BJ (cell line): ENCODE measurements around the gene SETD1A. TPM values are rescaled to one million over a fixed set of nuclear protein-coding genes. Genes with fewer than 3 reads are reported as not detected.
A peak's percentile ranks its signal among the peaks of the same experiment; 100 is the strongest.

Source experiments
- CTCF ChIA-PET: fragments of 350-600 bp; formaldehyde crosslinking; extraction: SDS; loops from one replicate; lab custom pipeline; 2021; ENCODE audit warnings: antibody characterized with exemption, inconsistent platforms; lab: Yijun Ruan, JAX
- POLR2A ChIA-PET: fragments of 300-600 bp; sonication (Branson Sonifier 250); formaldehyde crosslinking; extraction: SDS; loops from one replicate; lab custom pipeline; 2021; ENCODE audit warnings: antibody characterized with exemption; lab: Charles Lee
- DNase-seq: peaks from one replicate; pipeline ENCODE4 v3.0.0-alpha.2; 2011; ENCODE audit warnings: low read depth
- H3K27me3 ChIP-seq: 2 replicates; pipeline ENCODE4 v1.6.0; 2011; ENCODE audit warnings: low read length; ENCODE audit not compliant: control insufficient read depth, insufficient read depth
- H3K36me3 ChIP-seq: 2 replicates; pipeline ENCODE4 v1.5.1; 2011; ENCODE audit warnings: low read length; ENCODE audit not compliant: control insufficient read depth, insufficient read depth
- H3K4me3 ChIP-seq: 2 replicates; pipeline ENCODE4 v1.5.1; 2011; ENCODE audit warnings: low read depth, mild to moderate bottlenecking, control low read depth, low read length
- CTCF ChIP-seq: IDR thresholded peaks from 2 replicates; pipeline ENCODE4 v1.5.1; 2011; ENCODE audit warnings: low read depth, mild to moderate bottlenecking, control low read depth, inconsistent platforms, low read length, moderate library complexity; ENCODE audit not compliant: insufficient read depth
- polyA plus RNA-seq: library from polyadenylated mRNA; depleted of rRNA; stranded (reverse); fragments of >200 nt; gene quantifications from 2 replicates; pipeline ENCODE4 v1.2.3, GENCODE V29; 2011

Gene SETD1A
- polyA plus RNA-seq, 1 experiment = 1.4 TPM

- no peak for TF ChIP-seq CTCF
- Histone ChIP-seq H3K27me3 (no peaks in the 10 kb centered on the region), H3K4me3 (peak overlapping the region; percentile 90), H3K36me3 (peaks cover 10% of the 10 kb centered on the region)
- ChIA-PET CTCF (interaction anchor here (0.6 to 2.0 kb wide), 4 partner anchors 8 to 186 kb away, joined by 3 to 5 read pairs (median 4); partner anchors contain the start of gene PRSS8), POLR2A (interaction anchor here (0.7 kb wide), 1 partner anchor 523 kb away, joined by 3 read pairs; no protein-coding TSS in a partner anchor)
- DNase-seq = peak; percentile 73
These were observed 7.7 kb upstream of the SETD1A start for GRCh38 chr16:30949650-30950515.

GRCh38 chr16:30950516-30951065 lies 7.0 kb upstream of the SETD1A start:
- H3K36me3 ChIP-seq = peaks cover 10% of the 10 kb centered on the region
- DNase-seq = no peak
- peak overlapping the region; percentile 90 for H3K4me3 ChIP-seq
- no peak for TF ChIP-seq CTCF
- H3K27me3 ChIP-seq = no peaks in the 10 kb centered on the region
- CTCF ChIA-PET = interaction anchor here (0.6 to 2.0 kb wide), 4 partner anchors 8 to 185 kb away, joined by 3 to 5 read pairs (median 4); partner anchors contain the start of gene PRSS8
- POLR2A ChIA-PET = interaction anchor here (0.7 kb wide), 1 partner anchor 522 kb away, joined by 3 read pairs; no protein-coding TSS in a partner anchor

GRCh38 chr16:30951193-30951592 lies 6.4 kb upstream of the SETD1A start:
- Histone ChIP-seq H3K4me3 (no peak overlapping the region), H3K27me3 (no peaks in the 10 kb centered on the region), H3K36me3 (peaks cover 10% of the 10 kb centered on the region)
- TF ChIP-seq CTCF = no peak
- DNase-seq = no peak
- POLR2A ChIA-PET = no interaction called here
- CTCF ChIA-PET = interaction anchor here (1.5 to 2.0 kb wide), 2 partner anchors 9 to 149 kb away, joined by 3 to 5 read pairs; no protein-coding TSS in a partner anchor

- H3K27me3 ChIP-seq = no peaks in the 10 kb centered on the region
- DNase-seq = no peak
- H3K4me3 ChIP-seq = no peak overlapping the region
- H3K36me3 ChIP-seq = peaks cover 7% of the 10 kb centered on the region
- CTCF ChIA-PET = interaction anchor here (0.5 to 2.6 kb wide), 3 partner anchors 10 to 143 kb away, joined by 4 to 7 read pairs (median 5); partner anchors contain the start of gene VKORC1
- no peak for TF ChIP-seq CTCF
- POLR2A ChIA-PET = interaction anchor here (0.6 kb wide), 1 partner anchor 190 kb away, joined by 8 read pairs; no protein-coding TSS in a partner anchor
These were observed 5.8 kb upstream of the SETD1A start for GRCh38 chr16:30951750-30952149.

GRCh38 chr16:30953111-30953510 lies 4.4 kb upstream of the SETD1A start:
- H3K27me3 ChIP-seq = no peaks in the 10 kb centered on the region
- ChIA-PET POLR2A (interaction anchor here (0.6 kb wide), 1 partner anchor 508 kb away, joined by 3 read pairs; no protein-coding TSS in a partner anchor), CTCF (interaction anchor here (0.6 to 3.2 kb wide), 17 partner anchors 12 to 521 kb away, joined by 3 to 30 read pairs (median 4); partner anchors contain the start of genes KAT8, VKORC1, ZNF646 and ZNF668)
- no peak for TF ChIP-seq CTCF
- DNase-seq = no peak
- no peak overlapping the region for H3K4me3 ChIP-seq
- 0 out of 2 replicates have a peak, but pooled peaks cover 1% of the 10 kb centered on the region for H3K36me3 ChIP-seq
